Glomerular endothelial cell (primary cell): ENCODE measurements around the gene GOLGA6C. TPM values are rescaled to one million over a fixed set of nuclear protein-coding genes. Genes with fewer than 3 reads are reported as not detected.
"Not testable (repeated sequence)": the region's sequence is repeated elsewhere in the genome, so short reads cannot be mapped to it uniquely, and the experiment has no call there.

ENCODE experiments used
- DNase-seq: peaks from one replicate; pipeline ENCODE4 v3.0.0-alpha.2; 2011; ENCODE audit warnings: low read depth, low spot score; ENCODE audit errors: extremely low read depth
- total RNA-seq: library from RNA; depleted of rRNA; stranded (reverse); fragments of >200 nt; gene quantifications from 2 replicates; pipeline ENCODE4 v1.2.3, GENCODE V29; 2015

The GOLGA6C gene
- total RNA-seq, 1 donor from 2014 or later: not detected

GRCh38 chr15:75225951-75226732, 32.0 kb upstream of the GOLGA6C start:
- no peak for DNase-seq

GRCh38 chr15:75227112-75227511, 31.0 kb upstream of the GOLGA6C start:
- DNase-seq: not testable (repeated sequence)

- no peak for DNase-seq
Observed at GRCh38 chr15:75227663-75228280, 30.4 kb upstream of the GOLGA6C start.

DNA sequence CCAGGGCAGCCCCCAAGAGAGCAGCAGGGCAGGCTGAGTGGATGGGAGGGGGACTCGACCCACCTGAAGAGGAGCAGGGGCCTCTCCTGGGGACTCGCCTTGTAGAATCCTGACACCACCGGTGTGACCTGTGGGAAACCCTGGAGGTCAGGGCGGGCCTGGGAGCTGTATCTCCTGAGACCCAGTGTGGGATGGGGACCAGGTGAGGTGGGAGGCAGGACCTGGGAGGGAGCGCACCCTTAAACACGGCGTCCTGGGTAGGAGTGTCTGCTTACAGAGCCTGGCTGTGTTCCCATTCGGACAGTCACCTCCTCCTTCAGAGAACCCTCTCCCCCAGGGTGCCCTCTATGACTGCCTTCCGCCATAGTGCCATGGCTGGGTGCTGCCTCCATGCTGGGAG, 29.3 kb upstream of the GOLGA6C start:
- no peak for DNase-seq

GRCh38 chr15:75229191-75230015, 28.7 kb upstream of the GOLGA6C start:
- DNase-seq: no peak

DNA sequence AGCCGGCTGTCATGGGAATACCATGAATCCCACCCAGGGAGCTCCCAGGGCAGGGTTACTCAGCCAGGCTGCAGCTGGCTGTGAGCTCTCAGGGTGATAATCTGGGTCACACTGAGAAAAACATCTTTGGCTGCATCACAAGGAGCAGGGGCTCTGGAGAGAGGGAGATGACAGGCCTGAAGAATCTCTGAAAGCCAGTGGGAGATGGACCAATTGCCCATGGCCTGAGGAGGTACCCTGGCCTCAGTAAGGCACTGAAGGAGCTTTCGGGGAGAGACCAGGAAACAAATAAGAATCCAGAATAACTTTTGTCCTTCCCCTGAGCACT, 28.2 kb upstream of the GOLGA6C start:
- no peak for DNase-seq

DNA sequence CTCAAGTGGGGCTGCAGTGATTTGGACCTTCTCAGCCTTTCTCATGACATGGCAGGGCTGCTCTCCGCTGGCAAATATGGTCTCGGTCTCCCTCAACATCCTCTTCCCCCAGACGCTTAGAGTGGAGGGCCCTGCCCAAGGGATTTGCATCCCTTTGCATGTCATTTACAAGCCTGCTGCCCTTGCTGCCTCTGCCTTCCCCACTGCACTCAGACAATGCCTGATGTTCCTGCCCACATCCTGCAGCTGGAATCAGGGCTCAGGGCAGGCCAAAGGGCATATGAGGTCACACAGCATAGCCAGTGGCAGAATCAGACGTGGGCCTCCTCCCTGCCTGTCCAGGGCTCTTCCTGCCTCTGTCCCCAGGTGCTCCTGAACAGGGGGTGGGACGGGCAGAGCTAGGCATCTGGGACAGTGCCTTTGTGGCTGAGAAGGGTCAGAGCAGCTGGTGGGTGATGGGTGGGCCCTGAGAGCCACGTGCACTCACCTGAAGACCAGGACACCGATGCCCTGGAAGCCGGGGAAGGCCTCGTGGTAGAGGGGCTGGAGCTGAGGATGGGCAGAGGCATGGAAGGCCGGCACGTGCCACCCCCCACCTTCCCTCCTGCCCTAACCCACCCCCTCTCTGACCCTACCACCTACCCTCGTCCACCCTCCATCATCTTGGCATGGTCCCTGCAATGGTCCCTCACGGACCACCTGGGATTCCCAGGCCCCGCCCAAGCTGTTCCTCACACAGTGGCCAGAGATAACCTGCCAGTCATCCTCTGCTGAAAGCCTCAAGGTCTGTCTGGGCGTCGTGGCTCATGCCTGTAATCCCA, 27.4 kb upstream of the GOLGA6C start:
- DNase-seq: no peak

- no peak for DNase-seq
Observed at GRCh38 chr15:75231836-75232235, 26.3 kb upstream of the GOLGA6C start.

GRCh38 chr15:75232252-75232813, 25.8 kb upstream of the GOLGA6C start:
- no peak for DNase-seq

DNA sequence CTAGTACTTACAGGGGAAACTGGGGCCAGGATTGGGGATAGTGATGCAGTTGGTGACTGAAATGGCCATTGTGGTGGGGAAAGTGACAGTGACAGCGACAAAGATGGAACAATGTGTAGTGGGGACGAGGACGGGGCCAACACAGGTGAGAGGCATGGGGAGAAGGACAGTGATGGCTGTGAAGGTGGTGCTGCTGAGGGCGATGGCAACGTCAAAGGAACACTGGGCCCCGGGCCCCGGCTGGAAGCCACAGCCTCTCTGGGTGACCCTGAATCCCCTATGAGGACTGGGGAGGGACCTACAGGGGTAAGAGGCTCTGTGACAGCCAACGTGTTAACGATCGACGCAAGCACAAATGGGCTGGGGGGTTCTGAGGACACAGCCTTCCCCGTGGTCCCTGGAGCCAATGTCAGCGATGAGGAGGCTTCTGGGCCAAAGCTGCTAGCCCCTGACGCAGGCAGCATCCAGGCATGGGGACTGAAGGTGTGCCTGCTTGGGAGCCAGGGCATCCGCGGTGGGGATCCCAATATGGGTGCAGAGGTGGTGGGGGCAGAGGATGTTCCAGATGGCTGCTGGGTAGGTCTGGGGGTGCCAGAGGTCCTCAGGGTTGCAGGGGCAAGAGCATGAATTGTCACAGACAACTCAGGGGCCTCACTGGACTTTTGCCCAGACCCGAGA, 25.2 kb upstream of the GOLGA6C start:
- DNase-seq: no peak

DNA sequence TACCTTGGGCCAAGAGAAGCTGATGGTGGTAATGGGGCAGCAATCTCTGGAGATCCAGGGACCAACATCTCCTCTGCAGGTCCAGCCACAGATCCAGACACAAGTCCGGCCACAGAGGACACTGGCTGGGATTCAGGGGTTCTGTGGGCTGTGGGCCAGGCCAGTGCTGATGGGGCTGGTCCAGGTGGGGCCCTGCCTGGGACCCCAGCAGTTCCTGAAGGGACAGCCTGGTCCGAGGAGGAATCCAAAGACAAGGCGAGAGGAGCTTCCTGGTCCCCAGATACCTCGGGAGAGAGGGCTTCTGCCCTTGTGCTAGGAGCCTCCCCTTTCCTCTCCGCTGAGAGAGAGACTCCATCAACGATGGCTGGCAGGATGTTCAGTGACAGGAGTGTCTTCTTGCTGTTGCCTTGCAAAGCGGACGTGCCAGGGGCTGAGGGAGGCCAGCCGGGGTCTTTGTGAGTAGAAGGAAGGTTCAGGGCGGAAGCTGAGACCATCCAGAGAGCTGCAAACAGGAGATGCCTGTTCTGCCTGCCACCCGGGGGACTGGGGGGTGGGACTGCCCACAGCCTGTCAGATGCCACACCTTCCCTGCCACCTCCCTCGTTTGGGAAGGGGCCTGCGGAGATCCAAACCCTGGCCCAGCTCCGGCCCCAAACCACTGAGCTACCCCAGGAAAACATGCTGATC, 24.5 kb upstream of the GOLGA6C start:
- no peak for DNase-seq

DNA sequence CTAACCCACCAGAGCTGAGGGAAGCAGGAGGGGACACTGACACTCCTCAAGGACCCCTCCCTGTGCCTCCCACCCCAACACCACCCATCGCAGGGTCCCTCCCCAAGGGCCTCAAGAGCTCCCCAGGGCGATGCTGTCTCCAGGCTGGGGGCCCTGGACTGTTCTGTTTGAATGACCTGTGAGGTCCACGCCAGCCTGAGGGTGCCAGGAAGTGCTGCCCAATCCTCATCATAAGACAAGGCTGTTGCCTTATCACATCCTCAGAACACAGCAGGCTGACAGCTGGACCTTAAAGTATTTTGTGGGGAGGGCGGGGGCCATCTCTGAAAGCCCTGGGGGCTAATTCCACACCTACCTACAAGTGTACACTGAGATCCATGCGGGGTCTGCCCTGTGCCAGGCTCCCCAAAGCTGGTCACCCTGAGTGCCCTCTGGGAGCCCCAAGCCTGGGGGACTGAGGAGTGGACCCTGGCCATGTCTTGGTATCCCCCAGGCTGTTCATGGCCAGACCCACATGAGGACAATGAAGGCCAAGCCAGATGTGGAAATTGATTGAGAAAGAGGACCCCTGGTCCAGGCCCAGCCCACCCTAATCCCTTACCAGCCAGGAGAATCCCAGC, 23.8 kb upstream of the GOLGA6C start:
- no peak for DNase-seq

- DNase-seq: no peak
Observed at GRCh38 chr15:75235051-75235673, 23.0 kb upstream of the GOLGA6C start.

DNA sequence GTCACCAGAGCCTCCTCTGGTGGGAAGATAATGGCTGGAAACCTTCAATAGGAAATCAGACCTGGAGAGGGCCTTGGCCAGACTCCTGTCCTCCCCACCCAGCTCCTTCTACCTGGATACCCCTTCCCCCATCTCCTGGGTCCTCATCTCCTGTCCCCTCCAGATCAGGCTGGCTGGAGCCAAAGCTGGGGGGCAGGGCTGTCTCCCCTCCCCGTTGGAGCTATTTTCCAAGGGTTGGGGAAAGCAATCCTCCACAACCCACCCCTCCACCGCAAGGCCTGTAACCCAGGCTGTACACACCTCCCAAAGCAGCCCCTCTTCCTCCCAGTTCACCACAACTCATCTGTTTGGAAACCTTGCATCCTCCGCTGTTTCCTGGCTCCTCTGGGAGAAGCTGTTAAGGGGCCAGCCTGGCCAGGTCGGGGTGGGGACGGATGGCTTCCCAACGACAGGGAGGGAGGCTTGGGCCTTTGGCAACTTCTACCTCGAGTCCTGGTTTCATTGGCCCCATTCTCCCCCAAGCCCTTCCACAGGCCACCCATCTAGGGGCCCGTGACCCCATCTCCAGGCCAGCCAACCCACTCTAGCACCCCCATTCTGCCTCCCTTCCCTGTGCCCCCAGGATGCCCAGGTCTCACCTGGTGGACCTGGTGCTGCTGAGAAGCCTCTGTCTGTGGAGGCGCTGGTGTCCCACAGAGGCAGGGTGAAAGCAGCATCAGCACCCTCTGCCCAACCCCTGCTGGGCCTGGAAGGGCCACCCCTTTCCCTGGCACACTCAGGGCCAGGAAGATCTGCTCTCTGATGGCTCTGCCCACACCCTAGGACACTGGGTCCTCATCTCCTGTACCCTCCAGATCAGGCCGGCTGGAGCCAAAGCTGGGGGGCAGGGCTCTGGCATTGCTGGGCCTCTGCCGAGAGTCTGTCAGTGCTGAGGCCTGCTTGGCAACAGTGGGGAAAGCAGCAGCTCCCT, 22.1 kb upstream of the GOLGA6C start:
- no peak for DNase-seq

DNA sequence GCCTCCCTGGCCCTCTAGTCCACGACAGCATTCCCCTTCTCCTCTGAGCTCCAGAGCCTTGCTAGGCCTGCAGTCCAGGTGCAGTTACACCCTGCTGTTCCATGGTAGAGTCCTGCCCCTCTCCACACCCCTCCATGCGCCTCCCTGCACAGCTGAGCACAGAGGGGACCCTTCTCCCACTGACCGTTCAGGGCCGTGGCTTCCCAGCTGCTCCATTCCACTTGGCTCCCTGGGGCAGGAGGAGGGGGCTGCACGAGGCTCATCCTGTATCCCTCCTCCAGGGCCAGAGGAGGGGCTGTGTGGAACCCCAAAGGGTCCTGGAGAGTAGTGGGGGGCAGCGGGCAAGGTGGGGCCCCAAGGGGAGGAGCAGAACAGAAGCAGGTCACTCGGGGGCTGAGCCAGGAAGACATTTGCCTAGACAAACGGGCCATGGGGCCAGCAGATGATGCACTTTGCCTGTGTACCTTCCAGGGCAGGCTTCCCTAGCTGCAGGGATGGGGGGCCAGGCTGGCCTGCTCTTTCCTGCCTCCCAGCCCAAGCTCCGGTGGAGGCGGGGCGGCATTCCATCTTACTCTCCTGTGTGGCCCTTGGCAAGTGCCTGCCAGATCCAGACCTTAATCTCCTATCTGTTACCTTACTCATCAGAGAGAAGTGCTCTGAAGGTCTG, 20.7 kb upstream of the GOLGA6C start:
- no peak for DNase-seq

GRCh38 chr15:75238150-75238549, 20.0 kb upstream of the GOLGA6C start:
- DNase-seq: no peak

DNA sequence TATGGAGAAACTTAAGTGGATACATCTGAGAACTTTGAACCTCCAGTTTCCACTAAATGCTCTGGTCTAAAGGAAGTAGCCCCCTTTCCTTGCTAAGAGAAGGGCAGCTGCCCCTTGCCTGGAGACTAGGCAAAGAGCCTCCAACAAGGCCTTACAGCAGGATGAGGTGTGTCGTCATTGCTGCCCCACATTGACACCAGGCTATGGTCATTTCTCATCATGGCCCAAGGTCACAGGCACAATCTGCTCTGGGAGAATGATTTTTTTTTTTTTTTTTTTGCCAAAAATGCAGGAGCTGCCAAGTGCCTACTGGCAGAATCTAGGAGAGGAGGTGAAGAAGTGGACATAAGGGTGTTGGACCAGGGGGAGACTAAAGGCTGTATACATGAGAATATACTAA, 12.4 kb upstream of the GOLGA6C start:
- DNase-seq: not testable (repeated sequence)
